Activated naive CD4-positive, alpha-beta T cell treated with anti-CD3 and anti-CD28 coated beads for 36 hours (primary cell): ENCODE data around the gene RAB2B. TPM values are rescaled to one million over a fixed set of nuclear protein-coding genes. Genes with fewer than 3 reads are reported as not detected.
"Not testable (repeated sequence)": the region's sequence is repeated elsewhere in the genome, so short reads cannot be mapped to it uniquely, and the experiment has no call there.

Experiments
- CTCF ChIA-PET: fragments of 350-600 bp; sonication (Branson Sonifier 250); formaldehyde crosslinking; loops from one replicate; lab custom pipeline; 2021; ENCODE audit warnings: antibody characterized with exemption; lab: Charles Lee
- DNase-seq: peaks from one replicate; pipeline ENCODE4 v3.0.0-alpha.2; 2020
- H3K27ac Mint-ChIP-seq: one replicate; pipeline ENCODE4 v1.8.0; 2021; ENCODE audit warnings: mild to moderate bottlenecking, mixed read lengths
- H3K27me3 Mint-ChIP-seq: one replicate; pipeline ENCODE4 v1.8.0; 2021; ENCODE audit warnings: low read depth, mixed read lengths
- H3K36me3 Mint-ChIP-seq: one replicate; pipeline ENCODE4 v1.8.0; 2021; ENCODE audit warnings: low read depth, mixed read lengths
- H3K4me1 Mint-ChIP-seq: one replicate; pipeline ENCODE4 v1.8.0; 2021; ENCODE audit warnings: low read depth, mixed read lengths
- H3K4me3 Mint-ChIP-seq: one replicate; pipeline ENCODE4 v1.8.0; 2021; ENCODE audit warnings: mild to moderate bottlenecking, moderate library complexity, mixed read lengths
- H3K9me3 Mint-ChIP-seq: one replicate; pipeline ENCODE4 v1.8.0; 2021; ENCODE audit warnings: mixed read lengths
- intact Hi-C: fragments of 100-400 bp; cut with micrococcal nuclease; formaldehyde crosslinking; loops from one replicate; pipeline ENCODE4 v1.15.1; 2023
- total RNA-seq, 2 experiments: library from RNA; stranded (reverse); gene quantifications; one replicate each; pipeline ENCODE4 v1.2.3, GENCODE V29; 2021

The RAB2B gene
- total RNA-seq, 2 experiments from 2014 or later: 20.5 to 21.4 TPM

GRCh38 chr14:21475767-21476522 lies 814 bp downstream of the RAB2B start:
- H3K27me3 Mint-ChIP-seq: no peaks in the 10 kb centered on the region
- no peaks in the 10 kb centered on the region for H3K9me3 Mint-ChIP-seq
- peak overlapping the region; percentile 98 for H3K27ac Mint-ChIP-seq
- intact Hi-C loops: loop anchor here (1.0 kb wide), 1 partner anchor 487 kb away; the partner anchor contains the start of gene METTL17
- H3K36me3 Mint-ChIP-seq: peaks cover 5% of the 10 kb centered on the region
- CTCF ChIA-PET: interaction anchor here (0.6 to 4.0 kb wide), 11 partner anchors 9 to 93 kb away, joined by 3 to 21 read pairs (median 5); partner anchors contain the start of genes CHD8 and METTL3
- peaks cover 29% of the 10 kb centered on the region for H3K4me1 Mint-ChIP-seq
- DNase-seq: no peak
- H3K4me3 Mint-ChIP-seq: peak overlapping the region; percentile 100

GRCh38 chr14:21467616-21468015 lies 9.1 kb downstream of the RAB2B start:
- Mint-ChIP-seq H3K4me1 (peaks cover 2% of the 10 kb centered on the region), H3K36me3 (peaks cover 8% of the 10 kb centered on the region), H3K27ac (no peak overlapping the region), H3K4me3 (no peak overlapping the region), H3K27me3 (no peaks in the 10 kb centered on the region), H3K9me3 (no peaks in the 10 kb centered on the region)
- no peak for DNase-seq
- CTCF ChIA-PET: interaction anchor here (1.9 kb wide), 1 partner anchor 9 kb away, joined by 5 read pairs; the partner anchor contains the start of genes RAB2B and TOX4
- intact Hi-C loops: no loop called here

GRCh38 chr14:21455912-21456667 lies 20.7 kb downstream of the RAB2B start, which contains the start of gene CHD8:
Gene CHD8 (minus strand): TSS chr14:21456123. CDS start chr14:21431643, 24,480 bp downstream.
- H3K27ac Mint-ChIP-seq: peak within 1 kb of the TSS; percentile 98
- peaks cover 37% of the 10 kb centered on the region for H3K4me1 Mint-ChIP-seq
- no peaks in the 10 kb centered on the region for H3K27me3 Mint-ChIP-seq
- H3K9me3 Mint-ChIP-seq: no peaks in the 10 kb centered on the region
- H3K4me3 Mint-ChIP-seq: peak within 1 kb of the TSS; percentile 91
- intact Hi-C loops: loop anchor here (1.0 to 10.0 kb wide), 14 partner anchors 19 to 1099 kb away; partner anchors contain the start of genes ANG, HNRNPC, METTL3 and RNASE4
- CTCF ChIA-PET: interaction anchor here (0.6 to 4.1 kb wide), 24 partner anchors 9 to 195 kb away, joined by 3 to 16 read pairs (median 4); partner anchors contain the start of genes METTL3, RAB2B and SUPT16H
- DNase-seq: peak; percentile 100
- H3K36me3 Mint-ChIP-seq: peaks cover 17% of the 10 kb centered on the region

- no peaks in the 10 kb centered on the region for H3K9me3 Mint-ChIP-seq
- H3K36me3 Mint-ChIP-seq: peaks cover 14% of the 10 kb centered on the region
- intact Hi-C loops: loop anchor here (5.0 to 10.0 kb wide), 3 partner anchors 771 to 1099 kb away; partner anchors contain the start of genes ANG and RNASE4
- H3K4me3 Mint-ChIP-seq: peak overlapping the region; percentile 91
- DNase-seq: no peak
- H3K27me3 Mint-ChIP-seq: no peaks in the 10 kb centered on the region
- H3K27ac Mint-ChIP-seq: peak overlapping the region; percentile 98
- CTCF ChIA-PET: interaction anchor here (0.6 to 4.1 kb wide), 19 partner anchors 10 to 195 kb away, joined by 3 to 16 read pairs (median 4); partner anchors contain the start of genes METTL3, RAB2B and SUPT16H
- H3K4me1 Mint-ChIP-seq: peaks cover 41% of the 10 kb centered on the region
Observed at GRCh38 chr14:21455592-21455911, 21.2 kb downstream of the RAB2B start.

- H3K27ac Mint-ChIP-seq: peak overlapping the region; percentile 98
- DNase-seq: peak; percentile 23
- peaks cover 14% of the 10 kb centered on the region for H3K36me3 Mint-ChIP-seq
- no peaks in the 10 kb centered on the region for H3K9me3 Mint-ChIP-seq
- H3K4me3 Mint-ChIP-seq: peak overlapping the region; percentile 91
- H3K27me3 Mint-ChIP-seq: no peaks in the 10 kb centered on the region
- CTCF ChIA-PET: interaction anchor here (0.6 to 4.1 kb wide), 11 partner anchors 11 to 102 kb away, joined by 3 to 16 read pairs (median 5); partner anchors contain the start of genes METTL3, RAB2B and SUPT16H
- intact Hi-C loops: loop anchor here (5.0 to 10.0 kb wide), 3 partner anchors 770 to 1100 kb away; partner anchors contain the start of genes ANG and RNASE4
- H3K4me1 Mint-ChIP-seq: peaks cover 47% of the 10 kb centered on the region
Observed at GRCh38 chr14:21454843-21455544, 21.8 kb downstream of the RAB2B start.

GRCh38 chr14:21449899-21450216 lies 26.9 kb downstream of the RAB2B start:
- intact Hi-C loops: loop anchor here (1.0 to 10.0 kb wide), 4 partner anchors 36 to 1105 kb away; partner anchors contain the start of genes ANG and RNASE4

GRCh38 chr14:21442657-21443056 lies 34.1 kb downstream of the RAB2B start:
- H3K36me3 Mint-ChIP-seq: not testable (repeated sequence)

More at GRCh38 chr14:21449899-21450216, 26.9 kb downstream of the RAB2B start:
- Mint-ChIP-seq H3K27me3 (no peaks in the 10 kb centered on the region), H3K9me3 (no peaks in the 10 kb centered on the region), H3K27ac (peak overlapping the region; percentile 85), H3K4me3 (no peak overlapping the region), H3K4me1 (peaks cover 72% of the 10 kb centered on the region), H3K36me3 (peaks cover 18% of the 10 kb centered on the region)
- CTCF ChIA-PET: interaction anchor here (0.6 to 1.8 kb wide), 3 partner anchors 17 to 179 kb away, joined by 3 to 5 read pairs (median 3); no protein-coding TSS in a partner anchor
- no peak for DNase-seq

GRCh38 chr14:21440859-21441258 lies 35.9 kb downstream of the RAB2B start:
- Mint-ChIP-seq H3K27ac (no peak overlapping the region), H3K27me3 (no peaks in the 10 kb centered on the region), H3K4me1 (peaks cover 33% of the 10 kb centered on the region), H3K9me3 (no peaks in the 10 kb centered on the region), H3K36me3 (peaks cover 7% of the 10 kb centered on the region), H3K4me3 (no peak overlapping the region)
- intact Hi-C loops: no loop called here
- DNase-seq: no peak
- CTCF ChIA-PET: interaction anchor here (0.6 kb wide), 1 partner anchor 15 kb away, joined by 3 read pairs; the partner anchor contains the start of gene CHD8

More at GRCh38 chr14:21442657-21443056, 34.1 kb downstream of the RAB2B start:
- H3K9me3 Mint-ChIP-seq, H3K4me3 Mint-ChIP-seq, H3K27ac Mint-ChIP-seq, DNase-seq, H3K27me3 Mint-ChIP-seq, intact Hi-C loops: not testable (repeated sequence)
- H3K4me1 Mint-ChIP-seq: peaks cover 34% of the 10 kb centered on the region
- CTCF ChIA-PET: interaction anchor here (0.6 to 2.5 kb wide), 2 partner anchors 13 to 261 kb away, joined by 3 to 11 read pairs; partner anchors contain the start of gene CHD8

GRCh38 chr14:21437063-21437901 lies 39.5 kb downstream of the RAB2B start:
- Mint-ChIP-seq H3K36me3 (peaks cover 10% of the 10 kb centered on the region), H3K4me1 (peaks cover 52% of the 10 kb centered on the region), H3K4me3 (peak overlapping the region; percentile 84), H3K9me3 (no peaks in the 10 kb centered on the region), H3K27ac (peak overlapping the region; percentile 90), H3K27me3 (no peaks in the 10 kb centered on the region)
- intact Hi-C loops: loop anchor here (1.0 kb wide), 7 partner anchors 19 to 168 kb away; partner anchors contain the start of genes CHD8, HNRNPC, METTL3 and SUPT16H
- DNase-seq: peak; percentile 100
- CTCF ChIA-PET: interaction anchor here (0.6 to 2.4 kb wide), 11 partner anchors 9 to 163 kb away, joined by 3 to 13 read pairs (median 3); partner anchors contain the start of genes CHD8, RAB2B and TOX4

GRCh38 chr14:21436567-21437062 lies 40.1 kb downstream of the RAB2B start:
- CTCF ChIA-PET: interaction anchor here (0.6 to 2.4 kb wide), 9 partner anchors 19 to 163 kb away, joined by 3 to 13 read pairs (median 3); partner anchors contain the start of genes CHD8, RAB2B and TOX4
- Mint-ChIP-seq H3K27me3 (no peaks in the 10 kb centered on the region), H3K9me3 (no peaks in the 10 kb centered on the region), H3K27ac (peak overlapping the region; percentile 90), H3K4me3 (peak overlapping the region; percentile 84), H3K4me1 (peaks cover 50% of the 10 kb centered on the region), H3K36me3 (peaks cover 11% of the 10 kb centered on the region)
- DNase-seq: no peak
- intact Hi-C loops: loop anchor here (1.0 kb wide), 7 partner anchors 20 to 167 kb away; partner anchors contain the start of genes CHD8, HNRNPC, METTL3 and SUPT16H
